Naive thymus-derived CD4-positive, alpha-beta T cell (primary cell): ENCODE results near the gene PTPRF. TPM values are rescaled to one million over a fixed set of nuclear protein-coding genes. Genes with fewer than 3 reads are reported as not detected.

ENCODE experiments used
- ATAC-seq: fragments of 150-1000 bp; cut with Tn5 transposase; 2 replicates; pipeline ENCODE4 v1.10.0; 2021; ENCODE audit warnings: mild to moderate bottlenecking, moderate library complexity
- CTCF ChIA-PET: fragments of 350-600 bp; sonication (Branson Sonifier 250); formaldehyde crosslinking; loops from one replicate; lab custom pipeline; 2021; ENCODE audit warnings: antibody characterized with exemption; lab: Charles Lee
- POLR2A ChIA-PET: fragments of 350-600 bp; sonication (Branson Sonifier 250); formaldehyde crosslinking; loops from one replicate; lab custom pipeline; 2021; ENCODE audit warnings: antibody characterized with exemption, inconsistent platforms; lab: Charles Lee
- DNase-seq, 9 donors: peaks; one replicate each; pipeline versions ENCODE4 v3.0.0 to v3.0.0-alpha.2; 2020 to 2022; ENCODE audit warnings: mixed read lengths in 1 of 9
- H3K27ac ChIP-seq: one replicate; pipeline ENCODE4 v1.7.0; 2013; ENCODE audit warnings: mild to moderate bottlenecking, low read depth, low read length, moderate library complexity
- H3K27me3 ChIP-seq, 2 donors: one replicate each; pipeline ENCODE4 v1.7.0; 2013; ENCODE audit warnings: low read length in 2 of 2, mild to moderate bottlenecking in 2 of 2, moderate library complexity in 2 of 2; ENCODE audit not compliant: control insufficient read depth in 2 of 2, insufficient read depth in 2 of 2
- H3K36me3 ChIP-seq, 3 experiments: 1 replicate in 2 of 3; 2 replicates in 1 of 3; pipeline ENCODE4 v1.7.0; 2013; ENCODE audit warnings: low read length in 3 of 3, mild to moderate bottlenecking in 3 of 3, moderate library complexity in 1 of 3; ENCODE audit not compliant: insufficient read depth in 3 of 3, control insufficient read depth in 2 of 3
- H3K4me1 ChIP-seq, 2 donors: one replicate each; pipeline ENCODE4 v1.7.0; 2013; ENCODE audit warnings: low read length in 2 of 2, mild to moderate bottlenecking in 2 of 2, moderate library complexity in 1 of 2; ENCODE audit not compliant: control insufficient read depth in 2 of 2, insufficient read depth in 2 of 2
- H3K4me3 ChIP-seq: 2 replicates; pipeline ENCODE4 v1.7.0; 2013; ENCODE audit warnings: mild to moderate bottlenecking, low read length
- H3K9me3 ChIP-seq, 3 experiments: 1 replicate in 2 of 3; 2 replicates in 1 of 3; pipeline ENCODE4 v1.7.0; 2013; ENCODE audit warnings: low read length in 3 of 3; ENCODE audit not compliant: control insufficient read depth in 2 of 3
- H3K27ac Mint-ChIP-seq, 9 donors: one replicate each; pipeline ENCODE4 v1.8.0; 2020 to 2022; ENCODE audit warnings: mixed read lengths in 9 of 9, mild to moderate bottlenecking in 8 of 9, moderate library complexity in 5 of 9, inconsistent platforms in 2 of 9
- H3K27me3 Mint-ChIP-seq, 5 donors: one replicate each; pipeline ENCODE4 v1.8.0; 2021 to 2022; ENCODE audit warnings: mixed read lengths in 5 of 5, mild to moderate bottlenecking in 1 of 5
- H3K36me3 Mint-ChIP-seq, 5 donors: one replicate each; pipeline ENCODE4 v1.8.0; 2020 to 2022; ENCODE audit warnings: mixed read lengths in 5 of 5, mild to moderate bottlenecking in 3 of 5, inconsistent platforms in 1 of 5
- H3K4me1 Mint-ChIP-seq, 7 donors: one replicate each; pipeline ENCODE4 v1.8.0; 2020 to 2022; ENCODE audit warnings: mixed read lengths in 7 of 7, mild to moderate bottlenecking in 3 of 7, inconsistent platforms in 1 of 7
- H3K4me3 Mint-ChIP-seq, 10 donors: one replicate each; pipeline ENCODE4 v1.8.0; 2020 to 2022; ENCODE audit warnings: mild to moderate bottlenecking in 10 of 10, mixed read lengths in 10 of 10, moderate library complexity in 6 of 10, inconsistent platforms in 2 of 10
- H3K9me3 Mint-ChIP-seq, 11 donors: one replicate each; pipeline ENCODE4 v1.8.0; 2020 to 2022; ENCODE audit warnings: mixed read lengths in 11 of 11, mild to moderate bottlenecking in 4 of 11, inconsistent platforms in 1 of 11, moderate library complexity in 1 of 11
- intact Hi-C, 2 donors: fragments of 100-400 bp; cut with micrococcal nuclease; formaldehyde crosslinking; loops; one replicate each; pipeline ENCODE4 v1.15.1; 2023
- polyA plus RNA-seq, 2 donors: library from polyadenylated mRNA; unstranded; fragments of 300-500 nt; fragmentation: Illumina TruSeq; gene quantifications; one replicate each; pipeline ENCODE4 v1.2.3, GENCODE V29; 2021
- total RNA-seq, 6 experiments: library from RNA in 5 of 6; stranded (reverse) in 5 of 6; gene quantifications; 1 replicate in 5 of 6; 2 replicates in 1 of 6; pipeline ENCODE4 v1.2.3 and lab custom pipeline; 2021 to 2026

Gene PTPRF
- total and polyA plus RNA-seq, 7 experiments from 2014 or later, result 0.49 to 2.3 (median 1.8) TPM; not detected in 4

DNA sequence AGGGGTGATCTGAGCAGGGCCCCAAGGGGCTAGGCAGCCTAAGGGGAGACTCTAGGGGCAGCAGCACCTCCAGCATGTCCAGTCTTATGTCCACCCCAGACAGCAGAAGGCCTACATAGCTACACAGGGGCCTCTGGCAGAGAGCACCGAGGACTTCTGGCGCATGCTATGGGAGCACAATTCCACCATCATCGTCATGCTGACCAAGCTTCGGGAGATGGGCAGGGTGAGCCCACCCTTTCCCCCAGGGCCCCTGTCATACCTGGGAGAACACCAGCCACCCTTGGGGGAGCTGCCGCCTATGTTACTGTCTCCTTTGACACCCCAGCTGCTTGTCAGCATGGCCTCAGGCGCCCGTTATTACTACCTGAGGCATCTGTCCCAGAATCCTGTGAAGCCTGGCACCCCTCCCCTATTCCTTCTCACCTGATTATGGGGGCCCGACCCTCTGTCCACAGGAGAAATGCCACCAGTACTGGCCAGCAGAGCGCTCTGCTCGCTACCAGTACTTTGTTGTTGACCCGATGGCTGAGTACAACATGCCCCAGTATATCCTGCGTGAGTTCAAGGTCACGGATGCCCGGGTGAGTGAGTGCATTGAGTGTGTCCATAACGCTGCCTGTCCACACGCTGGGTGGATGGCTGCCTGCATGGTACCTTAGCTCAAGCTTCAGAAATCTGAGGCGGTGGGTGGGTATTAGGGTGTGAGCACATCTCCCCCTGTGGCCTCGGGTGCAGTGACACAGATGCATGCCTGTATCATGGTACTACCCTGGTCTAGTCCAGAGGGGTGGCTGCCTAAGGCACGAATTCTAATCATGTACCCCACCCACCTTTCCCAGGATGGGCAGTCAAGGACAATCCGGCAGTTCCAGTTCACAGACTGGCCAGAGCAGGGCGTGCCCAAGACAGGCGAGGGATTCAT is 89.6 kb downstream of the PTPRF start:
- Histone ChIP-seq H3K36me3 (no peaks in the 10 kb centered on the region), H3K4me1 (no peaks in the 10 kb centered on the region), H3K27ac (no peak overlapping the region), H3K9me3 (no peaks in the 10 kb centered on the region), H3K4me3 (no peak overlapping the region), H3K27me3 (no peaks in the 10 kb centered on the region)
- no peak overlapping the region for H3K4me3 Mint-ChIP-seq
- H3K9me3 Mint-ChIP-seq, result peaks cover 0 to under 1% (median 0%) of the 10 kb centered on the region in 11 donors
- no peaks in the 10 kb centered on the region for H3K36me3 Mint-ChIP-seq
- no peaks in the 10 kb centered on the region for H3K4me1 Mint-ChIP-seq
- DNase-seq (no peak), ATAC-seq (no peak)
- ChIA-PET CTCF (no interaction called here), POLR2A (no interaction called here)
- no peak overlapping the region for H3K27ac Mint-ChIP-seq
- intact Hi-C loops, result no loop called here
- H3K27me3 Mint-ChIP-seq, result no peaks in the 10 kb centered on the region

DNA sequence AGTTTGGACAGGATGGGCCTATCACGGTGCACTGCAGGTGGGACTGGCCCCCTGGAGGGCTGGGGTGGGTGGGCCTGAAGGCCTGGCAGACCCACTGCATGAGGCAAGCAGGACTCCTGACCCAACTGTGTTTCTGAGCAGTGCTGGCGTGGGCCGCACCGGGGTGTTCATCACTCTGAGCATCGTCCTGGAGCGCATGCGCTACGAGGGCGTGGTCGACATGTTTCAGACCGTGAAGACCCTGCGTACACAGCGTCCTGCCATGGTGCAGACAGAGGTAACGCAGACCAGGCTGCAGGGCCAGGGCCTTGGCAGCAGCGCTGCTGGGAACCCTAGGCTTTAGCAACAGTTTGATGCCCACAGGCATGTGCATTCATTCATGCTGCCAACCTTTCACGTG is 90.3 kb downstream of the PTPRF start:
- Mint-ChIP-seq H3K36me3 (no peaks in the 10 kb centered on the region), H3K9me3 (peaks cover 0 to 1% (median 0%) of the 10 kb centered on the region in 11 donors), H3K27ac (no peak overlapping the region), H3K27me3 (peaks cover 0 to under 1% (median 0%) of the 10 kb centered on the region in 5 donors), H3K4me3 (no peak overlapping the region), H3K4me1 (no peaks in the 10 kb centered on the region)
- CTCF ChIA-PET, result no interaction called here
- intact Hi-C loops, result no loop called here
- Histone ChIP-seq H3K9me3 (no peaks in the 10 kb centered on the region), H3K36me3 (no peaks in the 10 kb centered on the region), H3K27me3 (no peaks in the 10 kb centered on the region), H3K27ac (no peak overlapping the region), H3K4me1 (no peaks in the 10 kb centered on the region), H3K4me3 (no peak overlapping the region)
- DNase-seq (no peak), ATAC-seq (no peak)
- POLR2A ChIA-PET, result interaction anchor here (0.7 kb wide), 1 partner anchor 422 kb away, joined by 3 read pairs; no protein-coding TSS in a partner anchor

DNA sequence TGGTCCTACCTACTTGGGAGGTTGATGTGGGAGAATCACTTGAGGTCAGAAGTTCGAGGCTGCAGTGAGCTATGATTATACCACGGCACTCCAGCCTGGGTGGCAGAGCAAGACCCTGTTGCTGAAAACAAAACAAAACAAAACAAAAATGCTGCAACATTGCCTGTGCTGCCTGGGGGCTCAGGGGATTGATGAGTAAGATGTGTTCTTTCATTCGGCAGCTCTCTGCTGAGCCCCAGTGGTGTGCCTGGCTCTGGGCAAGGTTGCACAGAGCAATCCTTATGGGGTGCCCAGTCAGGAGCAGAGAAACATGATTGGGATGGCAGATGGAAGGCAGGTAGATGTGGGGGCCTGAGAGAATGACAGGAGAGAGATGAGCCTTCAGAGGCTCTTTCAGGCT is 90.7 kb downstream of the PTPRF start:
- no peak for DNase-seq
- Histone ChIP-seq H3K36me3 (no peaks in the 10 kb centered on the region), H3K27me3 (no peaks in the 10 kb centered on the region), H3K27ac (no peak overlapping the region), H3K4me3 (no peak overlapping the region), H3K9me3 (no peaks in the 10 kb centered on the region), H3K4me1 (no peaks in the 10 kb centered on the region)
- H3K9me3 Mint-ChIP-seq, result peaks cover 0 to 1% (median 0%) of the 10 kb centered on the region in 11 donors
- ATAC-seq, result no peak
- POLR2A ChIA-PET, result interaction anchor here (0.7 kb wide), 1 partner anchor 421 kb away, joined by 3 read pairs; no protein-coding TSS in a partner anchor
- H3K27ac Mint-ChIP-seq, result no peak overlapping the region
- CTCF ChIA-PET, result no interaction called here
- no peaks in the 10 kb centered on the region for H3K4me1 Mint-ChIP-seq
- no peaks in the 10 kb centered on the region for H3K36me3 Mint-ChIP-seq
- intact Hi-C loops, result no loop called here
- H3K27me3 Mint-ChIP-seq, result peaks cover 0 to 4% (median 0%) of the 10 kb centered on the region in 5 donors
- H3K4me3 Mint-ChIP-seq, result no peak overlapping the region

DNA sequence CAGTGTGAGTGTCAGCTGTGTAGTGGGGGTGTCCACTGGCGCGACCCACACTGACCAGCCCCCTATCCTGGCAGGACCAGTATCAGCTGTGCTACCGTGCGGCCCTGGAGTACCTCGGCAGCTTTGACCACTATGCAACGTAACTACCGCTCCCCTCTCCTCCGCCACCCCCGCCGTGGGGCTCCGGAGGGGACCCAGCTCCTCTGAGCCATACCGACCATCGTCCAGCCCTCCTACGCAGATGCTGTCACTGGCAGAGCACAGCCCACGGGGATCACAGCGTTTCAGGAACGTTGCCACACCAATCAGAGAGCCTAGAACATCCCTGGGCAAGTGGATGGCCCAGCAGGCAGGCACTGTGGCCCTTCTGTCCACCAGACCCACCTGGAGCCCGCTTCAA is 91.2 kb downstream of the PTPRF start:
- H3K27ac Mint-ChIP-seq, result no peak overlapping the region
- Histone ChIP-seq H3K27ac (no peak overlapping the region), H3K9me3 (no peaks in the 10 kb centered on the region), H3K36me3 (no peaks in the 10 kb centered on the region), H3K4me1 (no peaks in the 10 kb centered on the region), H3K4me3 (no peak overlapping the region), H3K27me3 (no peaks in the 10 kb centered on the region)
- DNase-seq (no peak), ATAC-seq (no peak)
- peaks cover 0 to 1% (median 0%) of the 10 kb centered on the region in 11 donors for H3K9me3 Mint-ChIP-seq
- no peaks in the 10 kb centered on the region for H3K36me3 Mint-ChIP-seq
- H3K27me3 Mint-ChIP-seq, result peaks cover 0 to 4% (median 3%) of the 10 kb centered on the region in 5 donors
- no peak overlapping the region for H3K4me3 Mint-ChIP-seq
- intact Hi-C loops, result no loop called here
- ChIA-PET CTCF (no interaction called here), POLR2A (no interaction called here)
- H3K4me1 Mint-ChIP-seq, result no peaks in the 10 kb centered on the region

DNA sequence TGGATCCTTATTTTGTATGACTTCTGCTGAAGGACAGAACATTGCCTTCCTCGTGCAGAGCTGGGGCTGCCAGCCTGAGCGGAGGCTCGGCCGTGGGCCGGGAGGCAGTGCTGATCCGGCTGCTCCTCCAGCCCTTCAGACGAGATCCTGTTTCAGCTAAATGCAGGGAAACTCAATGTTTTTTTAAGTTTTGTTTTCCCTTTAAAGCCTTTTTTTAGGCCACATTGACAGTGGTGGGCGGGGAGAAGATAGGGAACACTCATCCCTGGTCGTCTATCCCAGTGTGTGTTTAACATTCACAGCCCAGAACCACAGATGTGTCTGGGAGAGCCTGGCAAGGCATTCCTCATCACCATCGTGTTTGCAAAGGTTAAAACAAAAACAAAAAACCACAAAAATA is 91.8 kb downstream of the PTPRF start:
- Mint-ChIP-seq H3K9me3 (peaks cover 0 to 1% (median 0%) of the 10 kb centered on the region in 11 donors), H3K4me1 (no peaks in the 10 kb centered on the region), H3K36me3 (no peaks in the 10 kb centered on the region), H3K27ac (no peak overlapping the region), H3K27me3 (peaks cover 0 to 4% (median 4%) of the 10 kb centered on the region in 5 donors), H3K4me3 (no peak overlapping the region)
- ChIA-PET CTCF (interaction anchor here (0.6 kb wide), 1 partner anchor 390 kb away, joined by 3 read pairs; no protein-coding TSS in a partner anchor), POLR2A (no interaction called here)
- ATAC-seq (no peak), DNase-seq (no peak)
- Histone ChIP-seq H3K36me3 (no peaks in the 10 kb centered on the region), H3K9me3 (no peaks in the 10 kb centered on the region), H3K27me3 (no peaks in the 10 kb centered on the region), H3K4me3 (no peak overlapping the region), H3K27ac (no peak overlapping the region), H3K4me1 (no peaks in the 10 kb centered on the region)
- intact Hi-C loops, result no loop called here

DNA sequence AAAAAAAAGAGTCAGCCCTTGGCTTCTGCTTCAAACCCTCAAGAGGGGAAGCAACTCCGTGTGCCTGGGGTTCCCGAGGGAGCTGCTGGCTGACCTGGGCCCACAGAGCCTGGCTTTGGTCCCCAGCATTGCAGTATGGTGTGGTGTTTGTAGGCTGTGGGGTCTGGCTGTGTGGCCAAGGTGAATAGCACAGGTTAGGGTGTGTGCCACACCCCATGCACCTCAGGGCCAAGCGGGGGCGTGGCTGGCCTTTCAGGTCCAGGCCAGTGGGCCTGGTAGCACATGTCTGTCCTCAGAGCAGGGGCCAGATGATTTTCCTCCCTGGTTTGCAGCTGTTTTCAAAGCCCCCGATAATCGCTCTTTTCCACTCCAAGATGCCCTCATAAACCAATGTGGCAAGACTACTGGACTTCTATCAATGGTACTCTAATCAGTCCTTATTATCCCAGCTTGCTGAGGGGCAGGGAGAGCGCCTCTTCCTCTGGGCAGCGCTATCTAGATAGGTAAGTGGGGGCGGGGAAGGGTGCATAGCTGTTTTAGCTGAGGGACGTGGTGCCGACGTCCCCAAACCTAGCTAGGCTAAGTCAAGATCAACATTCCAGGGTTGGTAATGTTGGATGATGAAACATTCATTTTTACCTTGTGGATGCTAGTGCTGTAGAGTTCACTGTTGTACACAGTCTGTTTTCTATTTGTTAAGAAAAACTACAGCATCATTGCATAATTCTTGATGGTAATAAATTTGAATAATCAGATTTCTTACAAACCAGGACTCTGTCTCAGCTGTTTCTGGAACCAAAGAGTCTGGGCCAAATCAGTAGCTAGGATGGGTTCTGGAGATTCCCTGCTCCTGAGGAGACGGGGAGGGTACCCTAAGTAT is 92.5 kb downstream of the PTPRF start:
- ATAC-seq (no peak), DNase-seq (no peak)
- Mint-ChIP-seq H3K9me3 (peaks cover 0 to 1% (median 0%) of the 10 kb centered on the region in 11 donors), H3K36me3 (no peaks in the 10 kb centered on the region), H3K4me3 (no peak overlapping the region), H3K27ac (no peak overlapping the region), H3K27me3 (peaks cover 0 to 4% (median 4%) of the 10 kb centered on the region in 5 donors), H3K4me1 (no peaks in the 10 kb centered on the region)
- Histone ChIP-seq H3K9me3 (no peaks in the 10 kb centered on the region), H3K4me3 (no peak overlapping the region), H3K27me3 (no peaks in the 10 kb centered on the region), H3K36me3 (no peaks in the 10 kb centered on the region), H3K4me1 (no peaks in the 10 kb centered on the region), H3K27ac (no peak overlapping the region)
- POLR2A ChIA-PET, result no interaction called here
- CTCF ChIA-PET, result interaction anchor here (0.6 kb wide), 1 partner anchor 391 kb away, joined by 3 read pairs; no protein-coding TSS in a partner anchor
- intact Hi-C loops, result no loop called here
